ENCODE measurements around the gene NXT1.

Gene NXT1

GRCh38 chr20:23361476-23362391 is 11.1 kb downstream of the NXT1 start, which contains the start of gene GZF1:
TSS of gene GZF1 (plus strand) at chr20:23362182. CDS start at chr20:23364384, 2,202 bp downstream.
- TF ChIP-seq CTCF (conservative IDR thresholded peaks at IDR 0.05), result no peak
- peak within 1 kb of the TSS; percentile 99 for H3K27ac ChIP-seq

GRCh38 chr20:23362392-23363256 is 12.0 kb downstream of the NXT1 start:
- no peak for TF ChIP-seq CTCF (conservative IDR thresholded peaks at IDR 0.05)
- peak overlapping the region; percentile 99 for H3K27ac ChIP-seq

GRCh38 chr20:23363257-23363649 is 12.7 kb downstream of the NXT1 start:
- H3K27ac ChIP-seq, result peak overlapping the region; percentile 99

GRCh38 chr20:23365390-23366165 is 15.0 kb downstream of the NXT1 start:
- no peak overlapping the region for H3K27ac ChIP-seq
- no peak for TF ChIP-seq CTCF (conservative IDR thresholded peaks at IDR 0.05)

More at GRCh38 chr20:23363257-23363649, 12.7 kb downstream of the NXT1 start:
- no peak for TF ChIP-seq CTCF (conservative IDR thresholded peaks at IDR 0.05)

DNA sequence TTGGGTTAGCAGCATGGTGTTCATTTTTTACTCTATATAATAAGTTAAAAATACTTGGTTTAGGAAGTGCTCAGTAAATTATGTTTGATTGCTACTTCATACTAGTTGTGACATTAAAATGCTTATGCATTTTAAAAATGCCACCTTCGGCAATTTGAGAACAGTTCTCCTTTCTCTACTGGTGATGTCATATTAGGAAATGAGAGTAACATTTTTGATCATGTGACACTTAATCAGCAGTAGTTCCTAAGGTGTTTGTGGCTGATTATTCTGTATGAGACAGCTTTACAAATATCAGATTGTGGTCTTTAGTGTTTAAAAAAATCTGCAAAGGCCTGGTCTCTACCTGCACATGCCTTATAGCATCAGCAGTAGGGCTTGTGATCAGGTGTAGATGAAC is 15.8 kb downstream of the NXT1 start:
- no peak overlapping the region for H3K27ac ChIP-seq
- no peak for TF ChIP-seq CTCF (conservative IDR thresholded peaks at IDR 0.05)

DNA sequence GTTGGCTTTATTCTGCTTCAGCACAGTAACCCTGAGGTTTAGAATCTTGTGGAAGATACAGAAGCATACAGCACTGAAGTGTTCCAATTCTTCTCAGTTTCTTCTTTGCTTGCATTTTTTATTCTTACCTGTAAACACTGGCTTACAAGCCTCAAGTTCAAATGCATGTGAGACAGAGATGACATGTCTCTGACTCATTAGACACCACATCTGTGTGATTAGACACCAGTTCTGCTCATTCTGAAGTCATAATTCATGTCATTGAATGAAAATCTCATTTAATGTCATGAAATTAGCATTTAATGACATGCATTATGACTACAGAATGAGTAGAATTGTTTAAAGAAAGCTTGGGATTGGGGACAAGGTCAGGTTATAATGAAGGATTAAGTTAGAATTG is 17.2 kb downstream of the NXT1 start:
- H3K27ac ChIP-seq, result no peak overlapping the region
- TF ChIP-seq CTCF (conservative IDR thresholded peaks at IDR 0.05), result no peak

Measured in VCaP (cell line).